ENCODE results near the gene APBB2.

GRCh38 chr4:41161355-41161754, 53.0 kb downstream of the APBB2 start:
- no peak for TF ChIP-seq CTCF (IDR thresholded peaks at IDR 0.05)
- no peak for TF ChIP-seq POLR2A (IDR thresholded peaks at IDR 0.05)
